Lower leg skin (tissue), 4 donors: ENCODE data around the gene OBSCN. TPM values are rescaled to one million over a fixed set of nuclear protein-coding genes. Genes with fewer than 3 reads are reported as not detected.

ENCODE experiments used
- DNase-seq, 2 donors: peaks; one replicate each; pipeline ENCODE4 v3.0.0-alpha.2; 2019; ENCODE audit warnings: low spot score in 2 of 2
- H3K4me3 ChIP-seq: fragments of 200-600 bp; sonication (generic); 2 replicates; pipeline ENCODE4 v1.5.1; 2017; ENCODE audit warnings: mild to moderate bottlenecking, low read depth; ENCODE audit not compliant: poor library complexity, severe bottlenecking
- CTCF ChIP-seq, 3 donors: fragments of 450-650 bp; IDR thresholded peaks; one replicate each; pipeline ENCODE4 v1.5.1; 2016; ENCODE audit warnings: antibody characterized with exemption in 3 of 3, mild to moderate bottlenecking in 3 of 3, moderate library complexity in 2 of 3
- POLR2A ChIP-seq, 2 donors: fragments of 450-650 bp; IDR thresholded peaks; one replicate each; pipeline ENCODE4 v1.6.1; 2016 to 2017; ENCODE audit warnings: antibody characterized with exemption in 2 of 2, mild to moderate bottlenecking in 1 of 2, moderate library complexity in 1 of 2
- WGBS, 2 donors: methylation state at CpG; one replicate each; pipeline ENCODE4 v1.1.5; 2018; 5-methylcytosine and 5-hydroxymethylcytosine counted together
- intact Hi-C: fragments of 100-400 bp; cut with DNase I; formaldehyde crosslinking; loops from one replicate; pipeline ENCODE4 v1.15.0; 2023; ENCODE audit warnings: low total_unique reads
- total RNA-seq, 4 donors: library from RNA; depleted of rRNA; stranded (reverse); fragments of >200 nt; gene quantifications; one replicate each; pipeline ENCODE4 v1.1.0, GENCODE V29; 2016

The OBSCN gene
- total RNA-seq, 4 donors from 2014 or later, result 7.4 to 39.2 (median 18.5) TPM

GRCh38 chr1:228236744-228237143, 28.9 kb downstream of the OBSCN start:
- WGBS, 2 donors, result 67 to 71% methylated on average over 5 of the region's 5 CpGs
- intact Hi-C loops, result no loop called here
- TF ChIP-seq POLR2A (IDR thresholded peaks at IDR 0.05) (no peak), CTCF (IDR thresholded peaks at IDR 0.05) (no peak)
- DNase-seq, result peak in 1 of 2 donors; percentile 48
- H3K4me3 ChIP-seq, result no peak overlapping the region

DNA sequence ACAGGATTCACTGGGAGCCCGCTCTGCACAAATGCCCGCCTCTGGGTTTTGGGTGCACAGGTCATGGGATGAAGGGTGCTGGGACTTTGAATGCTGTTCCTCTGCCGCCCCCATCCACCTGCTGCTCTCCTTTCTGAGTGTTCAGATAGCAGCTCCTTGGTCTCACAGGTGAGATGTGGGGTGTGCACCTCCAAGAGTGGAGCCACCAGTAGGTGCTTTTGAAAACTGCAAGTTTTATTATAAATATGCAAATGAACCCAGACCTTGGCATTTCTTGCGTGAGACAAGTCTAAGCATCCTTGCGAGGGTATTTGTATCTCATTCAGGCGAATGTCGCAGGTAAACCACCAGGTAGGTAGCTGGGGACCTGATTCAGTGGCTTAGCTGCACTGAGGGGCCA, 30.2 kb downstream of the OBSCN start:
- WGBS, 2 donors, result 87 to 93% methylated on average over 7 of the region's 7 CpGs
- TF ChIP-seq POLR2A (IDR thresholded peaks at IDR 0.05) (no peak), CTCF (IDR thresholded peaks at IDR 0.05) (no peak)
- intact Hi-C loops, result no loop called here
- DNase-seq, result peak in 1 of 2 donors; percentile 39
- H3K4me3 ChIP-seq, result no peak overlapping the region

- no peak overlapping the region for H3K4me3 ChIP-seq
- DNase-seq, result no peak
- TF ChIP-seq CTCF (IDR thresholded peaks at IDR 0.05) (no peak), POLR2A (IDR thresholded peaks at IDR 0.05) (no peak)
- 81 to 97% methylated on average over 3 of the region's 3 CpGs for WGBS, 2 donors
- intact Hi-C loops, result no loop called here
These were observed 30.6 kb downstream of the OBSCN start for GRCh38 chr1:228238461-228238860.

GRCh38 chr1:228240411-228241240, 32.8 kb downstream of the OBSCN start:
- intact Hi-C loops, result no loop called here
- TF ChIP-seq POLR2A (IDR thresholded peaks at IDR 0.05) (no peak), CTCF (IDR thresholded peaks at IDR 0.05) (no peak)
- DNase-seq, result peak in 1 of 2 donors; percentile 71
- 90 to 91% methylated on average over 13 of the region's 13 CpGs for WGBS, 2 donors
- H3K4me3 ChIP-seq, result no peak overlapping the region

DNA sequence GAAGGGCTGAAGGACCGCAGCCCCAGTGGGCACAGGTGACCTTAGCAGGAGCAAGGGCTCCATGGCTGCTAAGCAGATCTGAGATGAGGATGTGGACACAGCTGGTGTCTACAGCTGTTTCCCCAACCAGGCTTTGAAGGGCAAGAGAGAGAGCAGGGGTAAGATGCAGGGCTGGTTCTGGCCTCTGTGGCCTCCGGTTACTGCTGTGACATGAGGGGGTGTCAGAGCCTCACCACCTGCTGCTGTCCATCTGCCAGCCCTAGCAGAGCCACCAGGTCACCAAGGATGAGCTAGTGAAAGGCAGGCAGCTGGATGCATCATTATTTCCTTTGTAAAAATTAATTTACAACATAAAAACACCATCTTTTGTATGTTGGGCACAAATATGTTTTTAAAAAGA, 33.4 kb downstream of the OBSCN start:
- DNase-seq, result peak in 1 of 2 donors; percentile 58
- WGBS, 2 donors, result 90 to 94% methylated on average over 2 of the region's 2 CpGs
- TF ChIP-seq CTCF (IDR thresholded peaks at IDR 0.05), result no peak
- no peak for TF ChIP-seq POLR2A (IDR thresholded peaks at IDR 0.05)
- intact Hi-C loops, result no loop called here
- no peak overlapping the region for H3K4me3 ChIP-seq

DNA sequence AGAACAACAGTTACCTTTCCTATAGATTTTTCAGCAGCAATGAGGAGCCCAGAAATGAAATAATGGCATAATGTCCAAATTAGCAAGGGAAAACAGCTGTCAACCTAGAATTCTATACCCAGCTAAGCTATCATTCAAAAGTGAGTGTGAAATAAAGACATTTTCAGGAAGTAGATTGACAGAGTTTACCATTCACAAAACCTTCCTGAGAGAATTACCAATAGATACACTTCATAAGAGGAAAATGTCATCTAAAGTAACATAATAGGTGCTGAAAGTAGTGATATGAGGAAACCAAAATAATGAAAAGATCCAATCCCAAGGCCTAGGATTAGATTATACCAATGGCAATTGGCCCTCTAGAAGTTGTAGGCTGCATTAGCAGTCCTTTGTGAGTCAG, 34.6 kb downstream of the OBSCN start:
- H3K4me3 ChIP-seq, result no peak overlapping the region
- TF ChIP-seq POLR2A (IDR thresholded peaks at IDR 0.05) (no peak), CTCF (IDR thresholded peaks at IDR 0.05) (no peak)
- intact Hi-C loops, result no loop called here
- no peak for DNase-seq
